Colon (tissue), 2 donors: ENCODE measurements around the gene ECE1.

Experiments
- FAIRE-seq: peaks from 2 replicates; lab custom pipeline; 2012; peaks lifted over from hg19 to GRCh38; lab: Jason Lieb, UNC
- donor health status: control.
- donor health status: control.

The ECE1 gene

GRCh38 chr1:21267191-21268077 lies 22.8 kb downstream of the ECE1 start:
- no peak for FAIRE-seq

GRCh38 chr1:21266119-21266774 lies 24.0 kb downstream of the ECE1 start:
- no peak for FAIRE-seq

GRCh38 chr1:21265644-21266043 lies 24.6 kb downstream of the ECE1 start:
- FAIRE-seq, result no peak

- no peak for FAIRE-seq
These were observed 25.4 kb downstream of the ECE1 start for GRCh38 chr1:21264898-21265297.

GRCh38 chr1:21263653-21264225 lies 26.5 kb downstream of the ECE1 start:
- no peak for FAIRE-seq

- FAIRE-seq, result no peak
These were observed 27.2 kb downstream of the ECE1 start for GRCh38 chr1:21263052-21263429.

GRCh38 chr1:21262293-21263051 lies 27.8 kb downstream of the ECE1 start:
- FAIRE-seq, result no peak

- FAIRE-seq, result no peak
These were observed 28.5 kb downstream of the ECE1 start for GRCh38 chr1:21261551-21262292.

- FAIRE-seq, result no peak
These were observed 29.7 kb downstream of the ECE1 start for GRCh38 chr1:21260405-21261125.

GRCh38 chr1:21259316-21260076 lies 30.8 kb downstream of the ECE1 start:
- FAIRE-seq, result no peak

- FAIRE-seq, result no peak
These were observed 31.7 kb downstream of the ECE1 start for GRCh38 chr1:21258331-21259134.

- FAIRE-seq, result no peak
These were observed 32.7 kb downstream of the ECE1 start for GRCh38 chr1:21257431-21258135.

- FAIRE-seq, result no peak
These were observed 33.5 kb downstream of the ECE1 start for GRCh38 chr1:21256776-21257175.

- FAIRE-seq, result no peak
These were observed 34.3 kb downstream of the ECE1 start for GRCh38 chr1:21255943-21256320.

- no peak for FAIRE-seq
These were observed 34.9 kb downstream of the ECE1 start for GRCh38 chr1:21255284-21255942.

- FAIRE-seq, result no peak
These were observed 35.8 kb downstream of the ECE1 start for GRCh38 chr1:21254335-21254951.

- no peak for FAIRE-seq
These were observed 38.3 kb downstream of the ECE1 start for GRCh38 chr1:21251773-21252471.
